Cardiac fibroblast (primary cell): ENCODE measurements around the gene GABRD.

ENCODE experiments used
- DNase-seq, 2 donors: peaks; one replicate each; pipeline versions ENCODE4 v3.0.0 to v3.0.0-alpha.2; 2010; ENCODE audit warnings: low read depth in 2 of 2
- H3K4me3 ChIP-seq, 2 donors: replicated peaks in 1 of 2; 1 replicate in 1 of 2; 2 replicates in 1 of 2; pipeline ENCODE4 v1.5.1; 2011; ENCODE audit warnings: low read depth in 2 of 2, low read length in 2 of 2, mild to moderate bottlenecking in 2 of 2, moderate library complexity in 1 of 2
- TF ChIP-seq, protein P1 (sequence below): IDR thresholded peaks from one replicate; pipeline ENCODE4 v1.5.1; 2011; ENCODE audit warnings: low read depth, mild to moderate bottlenecking, low read length, inconsistent platforms

Gene GABRD

DNA sequence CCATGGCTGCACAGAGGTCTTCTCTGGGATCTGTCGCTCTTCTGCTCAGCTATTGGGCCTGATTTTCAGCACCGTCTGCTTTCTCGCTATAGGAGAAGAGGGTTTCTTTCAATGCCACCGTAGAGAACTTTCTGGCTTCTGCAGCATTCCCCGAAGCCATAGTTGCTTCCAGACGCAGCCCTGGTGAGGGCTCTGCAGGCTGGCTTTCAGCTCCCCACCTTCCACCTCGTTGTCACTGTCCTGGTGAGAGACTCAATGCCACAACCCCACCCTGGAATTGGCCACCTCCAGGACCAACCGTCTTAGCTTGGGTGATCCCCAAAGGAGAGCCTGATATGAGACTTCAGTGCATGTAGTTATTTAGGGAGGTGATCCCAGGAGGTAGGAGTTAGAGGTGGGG, 19.1 kb downstream of the GABRD start:
- no peak overlapping the region for H3K4me3 ChIP-seq
- DNase-seq: no peak
- TF ChIP-seq, protein P1, sequence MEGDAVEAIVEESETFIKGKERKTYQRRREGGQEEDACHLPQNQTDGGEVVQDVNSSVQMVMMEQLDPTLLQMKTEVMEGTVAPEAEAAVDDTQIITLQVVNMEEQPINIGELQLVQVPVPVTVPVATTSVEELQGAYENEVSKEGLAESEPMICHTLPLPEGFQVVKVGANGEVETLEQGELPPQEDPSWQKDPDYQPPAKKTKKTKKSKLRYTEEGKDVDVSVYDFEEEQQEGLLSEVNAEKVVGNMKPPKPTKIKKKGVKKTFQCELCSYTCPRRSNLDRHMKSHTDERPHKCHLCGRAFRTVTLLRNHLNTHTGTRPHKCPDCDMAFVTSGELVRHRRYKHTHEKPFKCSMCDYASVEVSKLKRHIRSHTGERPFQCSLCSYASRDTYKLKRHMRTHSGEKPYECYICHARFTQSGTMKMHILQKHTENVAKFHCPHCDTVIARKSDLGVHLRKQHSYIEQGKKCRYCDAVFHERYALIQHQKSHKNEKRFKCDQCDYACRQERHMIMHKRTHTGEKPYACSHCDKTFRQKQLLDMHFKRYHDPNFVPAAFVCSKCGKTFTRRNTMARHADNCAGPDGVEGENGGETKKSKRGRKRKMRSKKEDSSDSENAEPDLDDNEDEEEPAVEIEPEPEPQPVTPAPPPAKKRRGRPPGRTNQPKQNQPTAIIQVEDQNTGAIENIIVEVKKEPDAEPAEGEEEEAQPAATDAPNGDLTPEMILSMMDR: no peak

DNA sequence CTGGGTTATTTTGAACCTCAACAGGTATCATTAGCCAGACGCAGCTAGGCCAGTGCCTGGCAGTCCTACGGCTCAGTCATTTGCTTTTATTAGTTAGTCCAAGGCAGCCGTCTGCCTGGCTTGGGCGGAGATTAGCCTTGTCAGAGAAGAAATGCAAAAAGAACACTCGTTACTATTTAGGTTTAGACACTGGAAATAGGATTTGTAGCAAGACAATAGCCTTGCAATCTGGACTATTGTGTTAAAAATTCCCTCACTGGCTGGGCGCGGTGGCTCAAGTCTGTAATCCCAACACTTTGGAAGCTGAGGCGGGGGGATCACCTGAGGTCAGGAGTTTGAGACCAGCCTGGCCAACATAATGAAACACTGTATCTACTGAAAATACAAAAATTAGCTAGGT, 20.1 kb downstream of the GABRD start:
- no peak overlapping the region for H3K4me3 ChIP-seq
- no peak for DNase-seq
- TF ChIP-seq, protein P1: no peak

DNA sequence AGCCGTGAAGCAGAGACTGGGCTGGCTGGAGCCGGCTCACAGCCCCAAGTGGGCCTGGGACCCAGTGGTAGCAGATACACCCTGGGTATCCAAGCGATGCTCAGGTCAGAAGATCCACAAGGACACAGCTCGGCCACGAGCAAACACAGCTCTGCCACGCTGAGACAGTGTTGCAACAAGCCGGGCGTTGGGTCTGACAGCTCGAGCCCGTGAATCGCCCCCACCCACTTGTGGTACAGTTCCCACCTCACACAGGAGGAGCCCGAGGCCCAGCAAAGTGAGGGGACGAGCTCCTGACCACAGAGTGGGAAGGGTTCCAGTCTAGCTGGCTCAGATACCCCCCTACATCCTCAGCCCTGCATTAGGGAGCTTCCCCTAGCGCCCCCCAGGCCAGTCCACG, 22.2 kb downstream of the GABRD start:
- TF ChIP-seq, protein P1: no peak
- DNase-seq: no peak
- H3K4me3 ChIP-seq: no peak overlapping the region

DNA sequence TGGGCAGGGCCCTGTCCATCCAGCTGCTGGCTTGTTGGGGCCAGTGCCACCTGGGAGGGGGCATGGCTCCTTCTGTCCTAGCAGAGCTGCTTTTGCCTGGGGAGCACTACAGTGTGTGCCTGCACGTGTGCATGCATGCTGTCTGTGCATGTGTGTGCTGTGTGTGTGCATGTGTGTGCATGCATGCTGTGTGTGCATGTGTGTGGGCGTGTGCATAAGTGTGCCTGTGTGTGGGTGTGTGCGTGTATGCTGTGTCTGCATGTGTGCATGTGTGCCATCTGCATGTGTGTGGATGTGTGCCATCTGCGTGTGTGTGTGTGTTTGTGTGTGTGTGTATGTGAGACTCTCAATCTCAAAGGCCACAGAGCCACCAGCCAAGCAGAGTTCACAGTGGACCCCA, 22.7 kb downstream of the GABRD start:
- TF ChIP-seq, protein P1: no peak
- no peak for DNase-seq
- H3K4me3 ChIP-seq: no peak overlapping the region

DNA sequence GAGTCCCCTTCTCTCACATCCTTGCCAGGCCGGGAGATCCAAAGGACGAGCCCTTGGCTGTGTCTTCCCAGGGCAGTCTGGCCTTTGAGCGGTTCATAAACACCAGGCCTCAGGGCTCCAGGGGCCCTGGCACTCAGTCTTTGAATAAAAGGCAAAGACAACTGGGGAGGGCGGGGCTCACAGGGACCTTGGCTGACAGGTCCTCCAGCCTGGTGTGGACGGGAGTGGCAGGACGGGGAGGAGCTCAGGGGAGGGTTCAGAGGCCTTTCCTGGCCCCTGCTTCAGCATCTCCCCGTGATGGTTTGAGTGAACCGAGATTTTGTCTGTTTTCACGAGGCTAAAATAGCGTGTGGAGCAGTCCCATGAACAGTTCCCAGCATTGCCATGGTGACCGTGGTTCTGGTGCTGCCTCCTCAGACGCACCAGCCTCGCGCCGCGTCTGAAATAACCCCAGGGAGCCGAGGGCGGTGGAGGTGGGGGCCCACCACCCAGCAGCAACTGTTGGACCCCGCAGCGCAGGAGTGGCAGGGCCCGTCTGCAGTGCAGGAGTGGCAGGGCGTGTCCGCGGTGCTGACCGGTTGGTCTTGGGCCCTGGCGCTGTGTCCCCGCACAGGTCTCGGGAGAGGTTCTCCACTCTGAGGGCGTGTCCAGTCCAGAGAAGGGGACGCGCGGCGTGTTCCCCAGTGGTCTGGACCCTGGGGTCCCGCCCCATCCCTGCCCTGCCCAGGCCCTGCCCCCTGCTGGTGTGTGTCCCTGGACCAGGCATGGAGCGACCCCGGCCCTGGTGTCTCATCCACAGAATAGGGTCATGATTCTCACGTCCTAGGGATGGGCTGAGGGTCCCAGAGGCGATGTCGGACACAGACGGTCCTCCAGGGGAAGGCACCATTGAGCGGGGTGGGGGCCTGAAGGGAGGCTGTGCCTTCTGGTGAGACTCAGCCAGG, 24.0 kb downstream of the GABRD start:
- TF ChIP-seq, protein P1: no peak
- H3K4me3 ChIP-seq: no peak overlapping the region
- no peak for DNase-seq

DNA sequence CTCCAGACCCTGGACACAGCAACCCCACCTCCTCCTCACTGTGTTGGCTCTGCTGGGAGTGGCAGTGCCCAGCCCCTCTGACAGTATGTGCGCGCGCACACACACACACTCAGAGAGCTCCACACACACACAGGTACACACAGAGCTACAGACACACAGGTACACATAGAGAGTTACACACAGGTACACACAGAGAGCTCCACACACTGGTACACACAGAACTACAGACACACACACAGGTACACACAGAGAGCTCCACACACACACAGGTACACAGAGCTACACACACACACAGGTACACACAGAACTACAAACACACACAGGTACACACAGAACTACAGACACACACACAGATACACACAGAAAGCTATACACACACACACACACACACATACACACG, 24.7 kb downstream of the GABRD start:
- TF ChIP-seq, protein P1: no peak
- DNase-seq: no peak
- no peak overlapping the region for H3K4me3 ChIP-seq
